ENCODE results near the gene LPP.

The LPP gene

GRCh38 chr3:188745031-188745430 lies 591.1 kb downstream of the LPP start:
- DNase-seq = no peak
- H3K36me3 ChIP-seq = no peaks in the 10 kb centered on the region
- H3K4me1 ChIP-seq = no peaks in the 10 kb centered on the region
- H3K4me3 ChIP-seq (ENCODE audit: low read depth, low read length) = no peak overlapping the region
- TF ChIP-seq CTCF (IDR thresholded peaks at IDR 0.05; ENCODE audit: low read depth, low read length) = no peak
- H3K9me3 ChIP-seq = no peaks in the 10 kb centered on the region
- no peaks in the 10 kb centered on the region; the same call in 1 of the 2 replicates for H3K27me3 ChIP-seq

DNA sequence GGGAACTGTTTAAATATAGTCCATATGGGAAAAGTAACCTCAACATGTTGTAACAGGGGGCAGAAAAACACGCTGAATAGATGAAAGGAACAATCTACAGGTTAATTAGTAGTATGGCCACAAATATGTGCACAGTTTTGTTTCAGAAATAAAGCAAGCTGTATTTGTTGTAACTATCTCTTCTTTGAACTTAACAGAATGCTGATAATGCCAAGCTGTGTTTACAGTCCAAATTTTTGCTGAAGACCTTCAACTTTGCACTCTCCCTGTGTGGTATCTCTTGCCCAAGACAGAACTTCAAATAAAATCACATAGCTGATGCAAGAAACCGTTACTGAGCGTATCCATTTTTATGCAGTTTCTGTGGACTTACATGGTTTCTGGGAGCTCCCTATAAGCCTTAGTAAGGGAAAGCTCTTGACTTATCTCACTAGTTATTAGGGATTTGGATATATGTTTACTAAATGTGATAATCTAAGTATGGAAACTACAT lies 592.4 kb downstream of the LPP start:
- no peak for TF ChIP-seq CTCF (IDR thresholded peaks at IDR 0.05; ENCODE audit: low read depth, low read length)
- Histone ChIP-seq H3K4me1 (no peaks in the 10 kb centered on the region), H3K27me3 (no peaks in the 10 kb centered on the region; the same call in 1 of the 2 replicates), H3K4me3 (ENCODE audit: low read depth, low read length) (no peak overlapping the region), H3K36me3 (no peaks in the 10 kb centered on the region), H3K9me3 (no peaks in the 10 kb centered on the region)
- DNase-seq = no peak

DNA sequence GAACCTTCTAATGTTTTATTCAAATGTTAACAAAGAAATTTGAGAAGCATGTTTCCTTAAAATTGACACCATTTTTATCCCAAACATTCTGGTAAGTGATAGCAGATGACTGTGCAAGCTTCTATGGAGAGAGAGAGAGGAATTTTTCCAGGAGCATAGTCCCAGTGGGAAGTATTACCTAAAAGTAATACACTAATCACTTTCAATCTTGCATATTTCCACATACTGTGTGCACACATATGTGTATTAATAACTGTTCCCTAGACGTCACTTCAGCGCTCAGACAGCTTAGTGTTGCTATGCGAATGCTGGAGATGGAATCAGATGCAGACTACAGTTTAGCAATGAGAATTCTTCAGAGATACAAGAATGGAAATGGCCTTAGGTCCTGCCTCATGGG lies 593.5 kb downstream of the LPP start:
- Histone ChIP-seq H3K27me3 (no peaks in the 10 kb centered on the region; the same call in 1 of the 2 replicates), H3K4me3 (ENCODE audit: low read depth, low read length) (no peak overlapping the region), H3K4me1 (no peaks in the 10 kb centered on the region), H3K9me3 (no peaks in the 10 kb centered on the region), H3K36me3 (no peaks in the 10 kb centered on the region)
- TF ChIP-seq CTCF (IDR thresholded peaks at IDR 0.05; ENCODE audit: low read depth, low read length) = no peak
- DNase-seq = no peak

DNA sequence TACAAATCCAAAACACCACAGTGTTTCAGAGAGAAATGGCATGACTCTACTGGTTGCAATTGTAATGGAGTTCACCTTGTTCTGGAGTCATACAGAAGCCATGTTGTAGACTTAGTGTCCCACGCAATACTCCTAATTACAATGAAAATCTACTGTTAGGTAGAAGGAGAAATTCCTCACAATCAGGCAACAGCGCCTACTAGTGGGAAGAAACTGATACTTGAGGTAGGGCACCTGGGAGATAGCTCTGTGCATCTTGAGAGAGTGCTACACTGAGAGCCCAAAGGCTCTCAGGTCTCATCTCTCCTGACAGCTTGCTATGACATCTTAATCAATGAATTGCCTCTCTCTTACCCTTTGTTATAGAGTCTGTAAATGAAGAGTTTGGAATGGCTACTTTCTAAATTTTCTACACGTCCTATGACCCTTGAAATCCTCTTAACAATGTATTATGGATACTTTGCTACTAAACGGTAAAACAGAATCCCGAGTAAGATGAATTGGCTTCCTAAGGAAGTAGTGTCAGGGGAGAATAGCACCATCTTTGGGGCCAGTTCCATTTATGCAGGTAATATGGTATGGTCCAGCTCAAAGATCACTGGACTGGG lies 595.2 kb downstream of the LPP start:
- no peaks in the 10 kb centered on the region for H3K36me3 ChIP-seq
- peak; percentile 85 for TF ChIP-seq CTCF (IDR thresholded peaks at IDR 0.05; ENCODE audit: low read depth, low read length)
- no peak overlapping the region for H3K4me3 ChIP-seq (ENCODE audit: low read depth, low read length)
- no peaks in the 10 kb centered on the region for H3K4me1 ChIP-seq
- no peaks in the 10 kb centered on the region; the same call in 1 of the 2 replicates for H3K27me3 ChIP-seq
- H3K9me3 ChIP-seq = no peaks in the 10 kb centered on the region
- peak; percentile 40 for DNase-seq

DNA sequence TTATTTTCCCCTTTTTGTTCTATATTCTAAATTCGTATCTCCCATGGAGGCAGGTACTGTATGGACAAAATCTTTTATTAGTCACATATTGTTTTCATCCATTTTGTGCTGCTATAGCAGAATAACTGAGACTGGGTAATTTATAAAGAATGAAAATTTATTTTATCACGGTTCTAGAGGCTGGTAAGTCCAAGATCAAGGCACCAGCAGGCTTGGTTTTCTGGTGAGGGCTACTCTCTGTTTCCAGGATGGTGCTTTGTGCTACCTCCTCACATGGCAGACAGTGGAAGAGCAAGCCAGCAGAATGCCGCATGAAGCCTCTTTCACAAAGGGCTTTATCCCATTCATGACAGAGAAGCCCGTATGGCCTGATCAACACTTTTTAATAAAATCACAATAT lies 595.9 kb downstream of the LPP start:
- H3K36me3 ChIP-seq = no peaks in the 10 kb centered on the region
- no peaks in the 10 kb centered on the region for H3K4me1 ChIP-seq
- H3K4me3 ChIP-seq (ENCODE audit: low read depth, low read length) = no peak overlapping the region
- no peak for DNase-seq
- no peaks in the 10 kb centered on the region; the same call in 1 of the 2 replicates for H3K27me3 ChIP-seq
- H3K9me3 ChIP-seq = no peaks in the 10 kb centered on the region
- no peak for TF ChIP-seq CTCF (IDR thresholded peaks at IDR 0.05; ENCODE audit: low read depth, low read length)

- Histone ChIP-seq H3K36me3 (no peaks in the 10 kb centered on the region), H3K4me1 (no peaks in the 10 kb centered on the region), H3K9me3 (no peaks in the 10 kb centered on the region), H3K4me3 (ENCODE audit: low read depth, low read length) (no peak overlapping the region), H3K27me3 (no peaks in the 10 kb centered on the region; the same call in 1 of the 2 replicates)
- DNase-seq = no peak
- TF ChIP-seq CTCF (IDR thresholded peaks at IDR 0.05; ENCODE audit: low read depth, low read length) = no peak
Observed at GRCh38 chr3:188750617-188751016, 596.7 kb downstream of the LPP start.

All from BE2C (cell line).